A549 (cell line): ENCODE results near the gene RTL1.

Experiments
- BHLHE40 ChIP-seq: IDR thresholded peaks from 2 replicates; pipeline ENCODE4 v1.6.1; 2012; ENCODE audit warnings: low read depth, low read length, inconsistent platforms
- CBX8 ChIP-seq: fragments of 200-600 bp; sonication (generic); IDR thresholded peaks from 2 replicates; pipeline ENCODE4 v1.6.1; 2016
- CHD4 ChIP-seq: fragments of 200-600 bp; sonication (generic); IDR thresholded peaks from 2 replicates; pipeline ENCODE4 v1.6.1; 2016; ENCODE audit warnings: antibody characterized with exemption, mild to moderate bottlenecking, borderline replicate concordance
- EHMT2 ChIP-seq: fragments of 200-600 bp; sonication (generic); IDR thresholded peaks from 2 replicates; pipeline ENCODE4 v1.6.1; 2016; ENCODE audit warnings: antibody characterized with exemption, low read depth, mild to moderate bottlenecking, moderate library complexity
- ESRRA ChIP-seq: fragments of 150-350 bp; IDR thresholded peaks from 2 replicates; pipeline ENCODE4 v1.6.1; 2014; ENCODE audit warnings: mild to moderate bottlenecking, low read length, borderline replicate concordance
- HMGXB4 ChIP-seq: fragments of 250-450 bp; sonication (Bioruptor Pico); IDR thresholded peaks from 2 replicates; pipeline ENCODE4 v1.5.0; 2021; ENCODE audit warnings: mild to moderate bottlenecking, moderate library complexity, borderline replicate concordance
- POLR2A ChIP-seq: IDR thresholded peaks from 2 replicates; pipeline ENCODE4 v1.6.1; 2012; ENCODE audit warnings: mild to moderate bottlenecking, low read length
- RARB ChIP-seq: fragments of 250-450 bp; sonication (Bioruptor Pico); IDR thresholded peaks from 2 replicates; pipeline ENCODE4 v1.8.0; 2021; ENCODE audit warnings: mild to moderate bottlenecking, moderate library complexity
- TF ChIP-seq, protein P1 (sequence below): fragments of >200 bp; sonication (Bioruptor Twin); formaldehyde crosslinking; IDR thresholded peaks from 3 replicates; pipeline ENCODE4 v1.5.1; 2016
- TF ChIP-seq, protein P2 (sequence below): IDR thresholded peaks from 2 replicates; pipeline ENCODE4 v1.6.1; 2012; ENCODE audit warnings: low read depth, borderline replicate concordance
- TF ChIP-seq, protein P3 (sequence below): fragments of >200 bp; sonication (Bioruptor Twin); formaldehyde crosslinking; IDR thresholded peaks from 3 replicates; pipeline ENCODE4 v1.6.1; 2016

DNA sequence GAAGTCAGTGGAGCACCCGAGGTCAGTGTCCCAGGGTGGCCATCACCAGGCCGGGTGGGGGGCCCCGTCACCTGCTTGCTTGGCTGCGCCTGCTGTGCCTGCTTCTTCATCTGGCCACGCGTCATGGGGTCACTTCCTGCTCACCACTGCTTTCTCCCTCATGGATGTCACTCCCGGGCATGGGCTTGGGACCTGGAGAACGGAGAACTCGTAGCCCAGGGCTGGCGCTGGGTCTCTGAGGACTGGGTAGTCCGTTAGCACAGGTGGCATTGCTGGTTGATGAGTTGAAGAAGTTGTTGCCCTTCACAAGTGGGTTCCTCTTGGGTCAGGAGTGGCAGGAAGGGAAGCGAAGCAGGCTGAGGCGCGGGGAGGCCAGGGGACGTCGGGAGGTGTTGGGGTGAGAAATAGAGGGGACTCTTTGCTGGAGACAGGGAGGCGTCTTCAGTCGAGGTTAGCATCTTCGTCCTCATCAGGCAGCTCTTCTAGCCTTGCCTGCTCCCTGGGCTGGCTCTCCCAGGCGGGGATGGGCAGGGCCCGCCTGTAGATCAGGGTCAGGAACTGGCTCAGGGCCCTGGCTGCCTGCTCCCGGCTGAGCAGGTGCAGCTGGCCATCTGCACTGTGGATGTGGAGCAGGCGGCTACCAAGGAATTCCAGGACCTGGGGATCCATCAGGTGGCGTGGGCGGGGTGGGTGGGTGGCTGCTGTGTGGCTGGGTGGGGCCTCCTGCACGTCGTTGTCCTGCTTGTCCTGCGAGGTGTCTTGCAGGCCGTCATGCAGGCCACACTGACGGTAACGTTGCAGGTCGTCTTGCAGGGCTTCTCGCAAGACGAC, 23.0 kb downstream of the RTL1 start:
- TF ChIP-seq, protein P1, sequence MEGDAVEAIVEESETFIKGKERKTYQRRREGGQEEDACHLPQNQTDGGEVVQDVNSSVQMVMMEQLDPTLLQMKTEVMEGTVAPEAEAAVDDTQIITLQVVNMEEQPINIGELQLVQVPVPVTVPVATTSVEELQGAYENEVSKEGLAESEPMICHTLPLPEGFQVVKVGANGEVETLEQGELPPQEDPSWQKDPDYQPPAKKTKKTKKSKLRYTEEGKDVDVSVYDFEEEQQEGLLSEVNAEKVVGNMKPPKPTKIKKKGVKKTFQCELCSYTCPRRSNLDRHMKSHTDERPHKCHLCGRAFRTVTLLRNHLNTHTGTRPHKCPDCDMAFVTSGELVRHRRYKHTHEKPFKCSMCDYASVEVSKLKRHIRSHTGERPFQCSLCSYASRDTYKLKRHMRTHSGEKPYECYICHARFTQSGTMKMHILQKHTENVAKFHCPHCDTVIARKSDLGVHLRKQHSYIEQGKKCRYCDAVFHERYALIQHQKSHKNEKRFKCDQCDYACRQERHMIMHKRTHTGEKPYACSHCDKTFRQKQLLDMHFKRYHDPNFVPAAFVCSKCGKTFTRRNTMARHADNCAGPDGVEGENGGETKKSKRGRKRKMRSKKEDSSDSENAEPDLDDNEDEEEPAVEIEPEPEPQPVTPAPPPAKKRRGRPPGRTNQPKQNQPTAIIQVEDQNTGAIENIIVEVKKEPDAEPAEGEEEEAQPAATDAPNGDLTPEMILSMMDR, result no peak
- TF ChIP-seq RARB (CRISPR knock-in tag) (no peak), ESRRA (no peak), EHMT2 (no peak), BHLHE40 (no peak), HMGXB4 (CRISPR knock-in tag) (no peak), POLR2A (no peak), CHD4 (no peak), CBX8 (no peak)
- TF ChIP-seq, protein P2, sequence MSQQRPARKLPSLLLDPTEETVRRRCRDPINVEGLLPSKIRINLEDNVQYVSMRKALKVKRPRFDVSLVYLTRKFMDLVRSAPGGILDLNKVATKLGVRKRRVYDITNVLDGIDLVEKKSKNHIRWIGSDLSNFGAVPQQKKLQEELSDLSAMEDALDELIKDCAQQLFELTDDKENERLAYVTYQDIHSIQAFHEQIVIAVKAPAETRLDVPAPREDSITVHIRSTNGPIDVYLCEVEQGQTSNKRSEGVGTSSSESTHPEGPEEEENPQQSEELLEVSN, result no peak
- TF ChIP-seq, protein P3, sequence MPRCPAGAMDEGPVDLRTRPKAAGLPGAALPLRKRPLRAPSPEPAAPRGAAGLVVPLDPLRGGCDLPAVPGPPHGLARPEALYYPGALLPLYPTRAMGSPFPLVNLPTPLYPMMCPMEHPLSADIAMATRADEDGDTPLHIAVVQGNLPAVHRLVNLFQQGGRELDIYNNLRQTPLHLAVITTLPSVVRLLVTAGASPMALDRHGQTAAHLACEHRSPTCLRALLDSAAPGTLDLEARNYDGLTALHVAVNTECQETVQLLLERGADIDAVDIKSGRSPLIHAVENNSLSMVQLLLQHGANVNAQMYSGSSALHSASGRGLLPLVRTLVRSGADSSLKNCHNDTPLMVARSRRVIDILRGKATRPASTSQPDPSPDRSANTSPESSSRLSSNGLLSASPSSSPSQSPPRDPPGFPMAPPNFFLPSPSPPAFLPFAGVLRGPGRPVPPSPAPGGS, result no peak
